Right lung (tissue), 5 donors: ENCODE results near the gene MYH3. TPM values are rescaled to one million over a fixed set of nuclear protein-coding genes. Genes with fewer than 3 reads are reported as not detected.

Experiments
- DNase-seq, 2 donors: peaks; one replicate each; pipeline ENCODE4 v3.0.0-alpha.2; 2013
- polyA plus RNA-seq, 5 donors: library from polyadenylated mRNA; unstranded; fragments of 120-200 nt; gene quantifications; one replicate each; pipeline versions ENCODE4 v1.2.1 to v1.2.3, GENCODE V29; 2013; ENCODE audit warnings: inconsistent platforms in 1 of 5, low replicate concordance in 1 of 5; ENCODE audit not compliant: insufficient read length in 5 of 5, insufficient read depth in 1 of 5

Gene MYH3
- polyA plus RNA-seq, 5 donors = 2.1 to 500 (median 8.9) TPM

DNA sequence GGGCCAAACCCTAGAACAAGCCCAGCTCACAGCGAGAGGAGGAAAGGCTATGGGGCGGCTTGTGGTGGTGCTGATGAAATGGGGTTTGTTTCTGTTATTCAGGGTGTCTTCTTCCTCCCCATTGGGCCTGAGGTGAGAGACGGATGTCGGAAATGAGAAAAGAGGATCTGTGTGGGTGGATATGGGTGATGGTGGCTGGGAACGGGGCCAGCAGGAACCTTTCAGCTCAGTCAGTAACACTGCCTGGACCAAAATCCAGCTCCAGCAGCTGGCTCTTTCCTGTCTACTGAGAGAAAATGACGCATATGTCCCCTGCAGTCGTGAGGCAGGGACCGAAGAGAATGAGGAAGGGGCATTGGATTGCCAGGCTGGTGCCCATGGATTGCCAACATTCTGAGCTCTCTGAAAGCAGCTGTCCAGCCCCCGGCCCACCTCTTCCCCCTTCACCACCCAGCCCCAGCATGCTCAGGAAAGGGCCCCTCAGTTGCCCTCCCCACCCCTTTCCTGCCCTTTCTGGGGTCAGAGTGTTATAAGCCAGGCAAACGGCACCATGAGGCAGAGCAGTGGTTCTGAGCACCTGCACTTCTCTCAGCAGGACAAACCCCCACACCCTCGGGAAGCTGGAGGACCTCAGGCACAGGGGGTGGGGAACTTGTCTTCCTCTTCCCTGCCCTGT lies 4.0 kb downstream of the MYH3 start:
- DNase-seq = no peak

DNA sequence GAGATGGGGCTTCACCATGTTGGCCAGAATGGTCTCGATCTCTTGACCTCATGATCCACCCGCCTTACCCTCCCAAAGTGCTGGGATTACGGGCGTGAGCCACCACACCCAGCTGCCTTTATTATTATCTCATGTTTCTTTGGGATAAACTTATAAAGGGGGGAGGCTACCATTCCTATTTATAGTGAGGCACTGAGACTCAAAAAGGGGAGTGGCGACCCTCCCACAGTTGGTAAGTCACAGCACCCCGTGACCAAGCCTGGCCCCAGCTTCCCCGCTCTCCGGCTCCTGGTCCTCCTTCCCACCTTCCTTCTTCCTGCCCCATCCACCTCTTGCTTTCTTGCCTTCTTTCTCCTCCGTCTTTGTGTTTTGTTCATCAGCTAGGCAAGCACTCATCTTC lies 5.2 kb downstream of the MYH3 start:
- DNase-seq = no peak

DNA sequence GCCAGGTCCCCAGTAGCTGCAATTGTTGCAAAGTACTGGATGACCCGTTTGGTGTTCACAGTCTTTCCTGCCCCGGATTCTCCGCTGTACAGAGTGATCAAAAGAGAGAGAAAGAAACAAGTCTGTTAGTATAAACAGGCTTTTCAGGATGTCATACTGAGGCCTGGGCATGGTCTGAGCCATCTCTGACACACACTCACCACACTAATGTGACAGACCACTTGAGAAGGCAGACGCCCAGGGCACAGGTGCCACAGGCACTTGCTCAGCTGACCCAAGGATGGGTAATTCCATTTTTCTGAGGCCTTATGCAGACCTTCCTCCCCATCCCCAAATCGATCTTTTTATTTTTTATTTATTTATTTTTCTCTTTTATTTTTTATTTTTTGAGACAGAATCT lies 7.5 kb downstream of the MYH3 start:
- DNase-seq = no peak

DNA sequence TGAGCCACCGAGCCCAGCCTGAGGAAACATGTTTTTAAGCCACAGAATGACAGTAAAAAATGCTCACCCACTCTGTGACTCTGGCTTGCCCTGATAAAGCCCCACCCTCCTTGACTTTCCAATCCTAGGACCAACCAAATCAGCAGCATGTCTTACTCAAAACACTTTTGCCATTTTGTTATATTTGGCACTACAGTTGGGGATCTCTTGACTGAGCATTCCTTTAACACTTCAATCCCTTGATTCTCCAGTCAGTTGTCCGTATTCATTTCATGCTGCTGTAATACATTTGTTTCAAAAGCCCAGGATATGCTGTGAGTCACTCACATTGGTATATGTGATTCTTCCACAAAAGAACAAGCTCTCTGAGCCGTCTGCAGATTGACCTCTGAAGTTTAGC lies 8.2 kb downstream of the MYH3 start:
- no peak for DNase-seq

DNA sequence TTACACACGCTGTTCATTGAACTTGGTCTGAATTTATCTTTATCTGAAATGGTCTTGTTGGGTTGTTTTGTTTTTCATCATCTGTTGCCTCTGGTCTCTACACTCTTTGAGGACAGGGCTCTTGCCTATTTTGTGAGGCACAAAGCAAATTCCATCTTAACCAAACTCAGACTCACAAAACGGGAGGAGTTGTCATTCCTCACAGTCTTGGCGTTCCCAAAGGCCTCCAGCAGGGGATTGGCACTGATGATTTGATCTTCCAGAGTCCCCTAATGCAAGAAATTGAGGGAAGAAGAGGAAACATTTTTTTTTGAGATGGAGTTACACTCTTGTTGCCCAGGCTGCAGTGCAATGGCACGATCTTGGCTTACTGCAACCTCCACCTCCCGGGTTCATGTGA lies 8.7 kb downstream of the MYH3 start:
- no peak for DNase-seq

DNA sequence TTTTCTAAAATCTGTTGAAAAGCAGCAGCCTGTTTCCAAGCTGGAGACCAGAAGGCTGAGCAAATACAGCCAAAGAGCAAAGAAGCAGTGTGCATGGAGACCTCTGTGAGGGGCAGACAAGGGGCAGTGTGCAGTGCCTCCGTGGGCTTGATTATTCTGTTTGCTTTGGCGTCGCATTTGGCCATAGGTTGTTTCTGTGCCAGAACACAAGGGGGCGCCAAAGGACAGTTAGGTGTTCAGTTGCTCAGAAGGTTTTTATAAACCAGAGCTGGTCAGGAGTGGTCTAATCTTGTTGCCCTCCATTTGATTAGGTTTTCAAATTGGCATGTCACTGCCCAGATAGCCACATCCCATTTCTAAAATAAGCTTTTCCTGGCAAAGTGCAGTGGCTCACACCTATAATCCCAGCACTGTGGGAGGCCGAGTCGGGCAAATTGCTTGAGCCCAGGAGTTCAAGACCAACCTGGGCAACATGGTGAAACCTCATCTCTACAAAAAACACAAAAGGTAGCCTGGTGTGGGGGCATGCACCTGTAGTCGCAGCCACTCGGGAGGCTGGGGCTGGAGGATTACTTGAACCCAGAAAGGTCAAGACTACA lies 10.6 kb downstream of the MYH3 start:
- peak; percentile 46 to 63 for DNase-seq

GRCh38 chr17:10640475-10640874 lies 16.6 kb downstream of the MYH3 start:
- no peak for DNase-seq

DNA sequence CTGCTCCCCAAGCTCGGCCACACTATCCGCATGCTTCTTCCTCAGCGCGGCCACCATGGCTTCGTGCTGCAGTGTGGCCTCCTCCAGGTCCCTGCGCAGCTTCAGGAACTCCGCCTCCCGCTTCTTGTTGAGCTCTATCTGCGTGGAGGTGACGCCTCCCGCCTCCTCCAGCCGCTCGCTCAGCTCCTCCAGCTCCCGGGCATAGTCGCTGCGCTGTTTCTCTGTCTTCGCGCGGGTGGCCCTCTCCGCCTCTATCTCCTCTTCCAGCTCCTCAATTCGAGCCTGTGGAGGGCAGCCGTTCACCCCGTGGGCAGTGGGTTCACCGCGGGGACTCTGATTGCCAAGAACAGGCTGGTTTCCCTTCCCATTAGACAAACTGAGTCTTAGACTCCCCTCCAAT lies 19.0 kb downstream of the MYH3 start:
- no peak for DNase-seq

DNA sequence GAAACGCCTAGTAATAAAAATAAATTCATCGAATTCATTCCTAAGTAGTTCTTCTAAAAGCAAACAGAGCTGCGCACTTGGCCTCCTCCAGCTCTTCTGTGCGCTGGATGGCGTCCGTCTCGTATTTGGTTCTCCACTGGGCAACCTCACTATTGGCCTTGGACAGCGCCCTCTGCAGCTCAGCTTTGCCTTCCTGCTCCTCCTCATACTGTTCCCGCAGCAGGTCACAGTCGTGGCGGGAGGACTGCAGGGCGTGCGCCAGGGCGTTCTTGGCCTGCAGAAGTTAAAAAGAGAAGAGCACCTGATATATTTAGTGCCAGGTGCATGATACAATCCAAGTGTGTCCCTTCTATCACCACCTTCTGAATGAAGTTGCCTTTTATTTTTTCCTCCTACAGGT lies 21.8 kb downstream of the MYH3 start:
- no peak for DNase-seq

GRCh38 chr17:10633738-10634379 lies 23.2 kb downstream of the MYH3 start:
- DNase-seq = no peak

DNA sequence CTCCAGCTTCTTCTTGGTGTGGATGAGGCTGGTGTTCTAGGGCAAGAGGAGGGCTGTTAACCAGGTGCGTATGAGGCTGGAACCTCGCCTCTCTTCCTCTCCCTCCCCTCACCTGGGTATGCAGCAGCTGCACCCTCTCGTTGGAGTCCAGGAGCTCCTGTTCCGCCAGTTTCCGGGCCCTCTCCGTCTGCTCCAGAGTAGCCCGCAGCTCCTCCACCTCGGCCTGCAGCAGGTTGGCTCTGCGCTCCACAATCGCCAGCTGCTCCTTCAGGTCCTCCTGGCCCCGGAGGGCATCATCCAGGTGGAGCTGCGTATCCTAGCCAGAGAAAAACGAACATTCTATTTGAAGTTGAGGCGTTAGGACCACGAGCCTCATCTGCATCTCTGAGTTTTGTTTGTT lies 25.4 kb downstream of the MYH3 start:
- DNase-seq = no peak

GRCh38 chr17:10631048-10631700 lies 25.9 kb downstream of the MYH3 start:
- DNase-seq = no peak

GRCh38 chr17:10629706-10630105 lies 27.4 kb downstream of the MYH3 start:
- no peak for DNase-seq

DNA sequence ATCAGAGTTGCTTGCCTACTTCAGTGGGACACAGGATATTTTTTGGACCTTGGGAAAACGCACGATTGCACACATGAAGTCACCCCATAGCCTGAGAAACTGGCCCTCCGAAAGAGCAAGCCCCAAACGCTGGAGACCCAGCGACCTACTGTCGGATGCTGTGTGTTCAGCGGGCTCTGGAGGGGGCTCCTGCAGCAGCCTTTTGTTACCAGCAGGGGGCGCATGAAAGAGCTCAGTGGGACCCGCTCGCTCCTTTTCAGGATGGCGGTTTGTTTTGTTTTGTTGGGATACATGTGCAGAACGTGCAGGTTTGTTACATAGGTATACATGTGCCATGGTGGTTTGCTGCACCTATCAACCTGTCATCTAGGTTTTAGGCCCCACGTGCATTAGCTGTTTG lies 28.4 kb downstream of the MYH3 start:
- no peak for DNase-seq

- no peak for DNase-seq
Measured at GRCh38 chr17:10626390-10626789, 30.7 kb downstream of the MYH3 start.

DNA sequence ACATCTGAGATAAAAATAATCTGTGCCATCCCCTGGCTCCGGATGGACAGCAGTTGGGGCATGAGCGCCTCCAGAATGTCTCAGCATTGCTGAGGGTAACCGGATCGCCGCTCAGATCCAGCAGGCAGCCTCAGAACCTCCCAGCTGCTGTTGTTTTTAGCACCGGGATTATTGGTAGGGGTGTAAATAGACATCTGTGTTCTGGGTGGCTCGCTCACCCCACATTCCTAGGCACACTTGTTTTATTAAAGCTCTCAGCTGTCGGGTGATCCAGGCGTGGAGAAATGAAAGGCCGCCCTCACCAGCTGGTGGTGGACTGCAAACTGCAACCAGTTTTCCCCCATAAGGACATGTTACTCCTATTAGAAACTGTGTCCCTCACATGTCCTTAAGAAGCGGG lies 32.1 kb downstream of the MYH3 start:
- no peak for DNase-seq

DNA sequence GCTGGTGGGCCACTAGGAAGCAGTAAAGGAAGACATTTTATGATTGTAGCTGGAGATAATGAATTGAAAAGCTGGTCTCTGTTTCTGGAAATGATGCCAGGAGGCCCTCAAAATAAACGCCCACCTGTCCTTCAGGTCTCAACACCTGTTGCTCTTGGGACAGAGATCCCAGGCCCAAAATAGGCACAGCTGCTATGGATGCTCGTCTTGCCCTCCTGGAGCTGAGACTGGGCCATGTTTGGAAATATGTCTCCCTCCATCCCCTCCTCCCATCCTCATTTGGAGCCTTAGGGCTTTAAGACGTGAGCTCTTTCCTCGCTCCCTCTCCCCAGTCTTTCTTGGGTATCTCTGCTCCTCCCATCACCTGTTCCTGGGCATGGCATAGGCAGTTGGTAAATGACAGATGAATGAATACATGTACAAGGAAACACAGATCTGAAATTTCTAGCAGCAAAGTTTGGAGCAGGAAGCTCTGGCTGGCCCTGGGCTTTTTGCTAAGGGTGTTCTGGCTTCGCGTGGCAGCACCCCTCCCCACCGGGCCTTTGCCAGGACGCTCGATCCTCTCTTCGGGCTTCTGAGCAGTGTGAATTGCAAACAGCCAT lies 33.3 kb downstream of the MYH3 start:
- DNase-seq = no peak

- DNase-seq = no peak
Measured at GRCh38 chr17:10622617-10623485, 34.3 kb downstream of the MYH3 start.

- no peak for DNase-seq
Measured at GRCh38 chr17:10621397-10621796, 35.7 kb downstream of the MYH3 start.

GRCh38 chr17:10620823-10621222 lies 36.3 kb downstream of the MYH3 start:
- DNase-seq = no peak

GRCh38 chr17:10618202-10618635 lies 38.9 kb downstream of the MYH3 start:
- DNase-seq = peak; percentile 26 to 58

DNA sequence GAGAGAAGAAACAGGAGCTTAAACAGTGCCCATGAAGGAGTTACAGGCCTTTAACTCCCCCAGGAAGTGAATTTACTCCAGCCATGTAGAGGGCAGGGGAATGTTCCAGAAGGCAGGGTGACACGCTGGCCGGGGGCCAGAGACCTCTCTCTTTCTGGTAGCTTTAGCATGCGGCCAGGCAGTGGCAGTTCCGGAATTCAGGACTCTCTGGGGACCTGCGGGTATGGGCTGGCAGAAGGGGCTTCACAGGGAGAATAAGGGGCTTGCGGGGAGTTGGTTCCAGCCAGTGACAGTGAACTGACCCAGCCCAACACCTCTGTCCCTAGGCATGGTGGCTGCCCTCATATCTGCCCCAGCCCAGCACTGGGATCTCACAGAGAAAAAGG lies 40.0 kb downstream of the MYH3 start:
- DNase-seq = no peak
